Measurements from ENCODE around the gene ZC3H10. TPM values are rescaled to one million over a fixed set of nuclear protein-coding genes. Genes with fewer than 3 reads are reported as not detected.

Gene ZC3H10
- total and polyA plus RNA-seq, 2 of the 8 experiments (the other 6 are each of a cell fraction or from before 2014, with no cell fraction given) = 4.0 to 11.2 TPM

GRCh38 chr12:56099787-56100186 lies 18.3 kb upstream of the ZC3H10 start (continued):
- TF ChIP-seq GABPA (IDR thresholded peaks at IDR 0.05; ENCODE audit: borderline replicate concordance, insufficient read depth, low read length) (no peak), RFX5 (IDR thresholded peaks at IDR 0.05; ENCODE audit: borderline replicate concordance, low read depth, low read length) (no peak), TAF1 (IDR thresholded peaks at IDR 0.05; ENCODE audit: low read depth, low read length) (no peak), ATF3 (IDR thresholded peaks at IDR 0.05; ENCODE audit: insufficient read depth, low read depth, low read length) (no peak), POU5F1 (IDR thresholded peaks at IDR 0.05; ENCODE audit: low read depth, low read length) (no peak)

All from H1 (cell line).